Activated T-helper 1 cell treated with anti-CD3 and anti-CD28 coated beads, Interleukin-12 subunit alpha, Interleukin-12 subunit beta, Interleukin-2, Interleukin-4 antibody, amounts not matched to agents 30 ng/mL and 10 ng/mL and 1 ng/mL, durations not matched to agents 14 hours and 24 hours and 36 hours (primary cell): Measurements from ENCODE around the gene DISP3. TPM values are rescaled to one million over a fixed set of nuclear protein-coding genes. Genes with fewer than 3 reads are reported as not detected.

Experiments used
- DNase-seq: peaks from one replicate; pipeline ENCODE4 v3.0.0; 2021; ENCODE audit warnings: low spot score
- H3K27ac Mint-ChIP-seq: one replicate; pipeline ENCODE4 v1.8.0; 2021; ENCODE audit warnings: mild to moderate bottlenecking, mixed read lengths
- H3K27me3 Mint-ChIP-seq: one replicate; pipeline ENCODE4 v1.8.0; 2022; ENCODE audit warnings: mild to moderate bottlenecking, moderate library complexity, mixed read lengths; ENCODE audit not compliant: insufficient read depth
- H3K36me3 Mint-ChIP-seq: one replicate; pipeline ENCODE4 v1.8.0; 2021; ENCODE audit warnings: low read depth, mixed read lengths
- H3K4me1 Mint-ChIP-seq: one replicate; pipeline ENCODE4 v1.8.0; 2021; ENCODE audit warnings: low read depth, mixed read lengths
- H3K4me3 Mint-ChIP-seq: one replicate; pipeline ENCODE4 v1.8.0; 2021; ENCODE audit warnings: mild to moderate bottlenecking, moderate library complexity, mixed read lengths
- H3K9me3 Mint-ChIP-seq: one replicate; pipeline ENCODE4 v1.8.0; 2021; ENCODE audit warnings: mixed read lengths
- intact Hi-C: fragments of 100-400 bp; cut with micrococcal nuclease; formaldehyde crosslinking; loops from one replicate; pipeline ENCODE4 v1.15.1; 2024
- total RNA-seq: library from RNA; stranded (reverse); gene quantifications from 2 replicates; pipeline ENCODE4 v1.2.3, GENCODE V29; 2022

Gene DISP3
- total RNA-seq, 1 donor from 2014 or later = 0.41 TPM

DNA sequence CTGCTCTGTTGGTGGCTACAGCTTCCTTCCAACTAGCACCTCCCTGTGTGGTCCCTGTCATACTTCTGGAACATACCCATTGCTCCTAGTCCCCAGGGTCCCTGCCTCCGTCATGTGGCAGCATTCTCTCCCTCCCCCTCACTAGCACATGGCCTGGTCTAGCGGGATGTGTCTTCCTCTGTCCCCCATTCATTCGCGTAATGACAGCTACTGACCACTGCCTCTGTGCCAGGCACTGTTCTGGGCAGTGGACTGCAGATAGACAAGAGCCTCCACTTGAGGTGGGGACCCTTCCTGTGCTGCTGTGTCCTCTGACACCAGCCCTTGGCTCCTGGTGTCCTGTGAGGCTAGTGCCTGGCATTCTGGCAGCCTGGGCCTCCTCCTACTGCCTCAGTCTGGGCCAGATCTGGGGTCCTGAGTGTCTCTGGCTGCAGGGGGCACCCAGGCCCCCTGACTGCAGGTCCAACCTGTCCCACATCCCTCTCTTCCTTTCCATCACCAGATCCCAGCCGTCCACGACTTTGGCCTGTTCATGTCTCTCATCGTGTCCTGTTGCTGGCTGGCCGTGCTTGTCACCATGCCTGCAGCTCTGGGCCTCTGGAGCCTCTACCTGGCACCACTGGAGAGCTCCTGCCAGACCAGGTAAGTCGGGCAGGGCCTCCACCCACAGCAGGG, 38.1 kb downstream of the DISP3 start:
- no peak overlapping the region for H3K27ac Mint-ChIP-seq
- H3K27me3 Mint-ChIP-seq = peaks cover 1% of the 10 kb centered on the region
- no peaks in the 10 kb centered on the region for H3K9me3 Mint-ChIP-seq
- H3K36me3 Mint-ChIP-seq = no peaks in the 10 kb centered on the region
- intact Hi-C loops = no loop called here
- DNase-seq = no peak
- no peaks in the 10 kb centered on the region for H3K4me1 Mint-ChIP-seq
- no peak overlapping the region for H3K4me3 Mint-ChIP-seq

- DNase-seq = no peak
- Mint-ChIP-seq H3K36me3 (no peaks in the 10 kb centered on the region), H3K4me3 (no peak overlapping the region), H3K27ac (no peak overlapping the region), H3K4me1 (no peaks in the 10 kb centered on the region), H3K27me3 (peaks cover 1% of the 10 kb centered on the region), H3K9me3 (no peaks in the 10 kb centered on the region)
- intact Hi-C loops = no loop called here
Observed at GRCh38 chr1:11518016-11518701, 39.2 kb downstream of the DISP3 start.

DNA sequence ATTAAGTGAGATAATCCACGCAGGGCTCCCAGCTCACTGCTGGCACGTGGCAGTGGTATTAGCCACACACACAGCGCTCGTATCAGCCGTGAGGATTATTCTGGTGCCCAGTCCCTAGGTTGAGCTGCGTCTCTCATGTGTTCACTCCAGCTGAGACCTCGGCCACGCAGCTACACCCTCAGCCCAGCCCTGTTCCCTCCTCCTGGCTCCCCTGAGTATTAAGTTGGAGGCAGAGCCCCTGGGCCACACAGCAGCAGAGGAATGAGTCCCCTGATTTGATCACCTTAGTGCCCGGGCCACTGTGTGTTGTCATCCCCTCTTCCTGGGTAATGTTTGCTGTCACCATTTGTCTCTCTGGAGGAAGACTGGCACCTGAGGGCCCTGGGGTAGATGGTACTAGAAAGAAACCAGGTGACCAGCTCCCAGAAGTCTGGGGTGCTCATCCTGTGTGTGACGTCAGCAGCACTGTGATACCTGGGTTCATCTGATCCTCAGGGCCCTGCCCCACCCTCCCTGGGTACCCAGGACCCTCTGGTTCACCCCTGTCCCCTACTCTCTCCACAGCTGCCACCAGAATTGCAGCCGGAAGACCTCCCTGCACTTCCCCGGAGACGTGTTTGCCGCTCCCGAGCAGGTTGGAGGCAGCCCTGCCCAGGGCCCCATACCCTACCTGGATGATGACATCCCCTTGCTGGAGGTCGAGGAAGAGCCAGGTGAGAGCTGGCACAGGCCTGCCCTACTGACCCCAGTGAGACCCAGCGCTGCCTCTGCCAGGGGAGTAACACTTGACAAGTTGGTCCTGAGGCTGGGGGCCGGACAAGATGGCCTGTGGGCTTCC, 40.1 kb downstream of the DISP3 start:
- no peaks in the 10 kb centered on the region for H3K36me3 Mint-ChIP-seq
- H3K4me3 Mint-ChIP-seq = no peak overlapping the region
- intact Hi-C loops = no loop called here
- H3K27me3 Mint-ChIP-seq = peaks cover 1% of the 10 kb centered on the region
- H3K9me3 Mint-ChIP-seq = no peaks in the 10 kb centered on the region
- H3K4me1 Mint-ChIP-seq = no peaks in the 10 kb centered on the region
- no peak overlapping the region for H3K27ac Mint-ChIP-seq
- DNase-seq = no peak

- intact Hi-C loops = no loop called here
- Mint-ChIP-seq H3K36me3 (no peaks in the 10 kb centered on the region), H3K27me3 (no peaks in the 10 kb centered on the region), H3K9me3 (no peaks in the 10 kb centered on the region), H3K4me1 (no peaks in the 10 kb centered on the region), H3K4me3 (no peak overlapping the region), H3K27ac (no peak overlapping the region)
- no peak for DNase-seq
Observed at GRCh38 chr1:11519629-11520031, 40.7 kb downstream of the DISP3 start.

DNA sequence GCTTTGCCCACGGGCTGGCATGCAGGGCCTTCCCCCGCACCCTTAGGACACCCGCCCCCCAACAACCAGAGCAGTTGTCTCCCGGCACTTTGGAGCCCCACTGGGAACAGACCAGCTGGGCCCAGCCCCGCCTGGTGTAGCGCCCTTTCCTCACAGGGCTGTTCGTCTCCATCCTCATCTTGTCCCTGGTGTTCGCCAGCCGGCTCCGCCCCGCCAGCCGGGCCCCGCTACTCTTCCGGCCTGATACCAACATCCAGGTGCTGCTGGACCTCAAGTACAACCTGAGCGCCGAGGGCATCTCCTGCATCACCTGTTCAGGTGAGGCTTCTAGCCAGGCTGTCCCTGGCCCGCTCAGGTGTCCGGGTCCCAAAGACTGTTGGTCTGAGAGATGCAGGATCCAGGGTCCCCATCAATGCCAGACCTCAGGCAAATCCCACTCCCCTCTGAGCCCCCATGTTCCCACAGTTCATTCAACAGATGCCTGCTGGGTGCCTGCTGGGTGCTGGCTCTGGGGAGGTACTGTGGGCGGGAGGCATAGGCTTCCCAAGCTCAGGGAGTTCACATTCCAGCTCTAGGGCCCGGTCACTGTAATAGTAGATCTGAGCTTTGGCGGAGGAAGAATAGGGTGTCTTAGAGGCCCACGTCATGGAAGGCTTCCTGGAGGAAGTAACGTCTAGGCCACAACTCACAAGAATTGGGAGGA, 41.7 kb downstream of the DISP3 start:
- intact Hi-C loops = no loop called here
- Mint-ChIP-seq H3K4me1 (no peaks in the 10 kb centered on the region), H3K27me3 (no peaks in the 10 kb centered on the region), H3K4me3 (no peak overlapping the region), H3K36me3 (no peaks in the 10 kb centered on the region), H3K9me3 (no peaks in the 10 kb centered on the region), H3K27ac (no peak overlapping the region)
- DNase-seq = no peak

GRCh38 chr1:11521582-11522399, 42.8 kb downstream of the DISP3 start:
- no peak overlapping the region for H3K4me3 Mint-ChIP-seq
- no peaks in the 10 kb centered on the region for H3K36me3 Mint-ChIP-seq
- intact Hi-C loops = no loop called here
- no peaks in the 10 kb centered on the region for H3K27me3 Mint-ChIP-seq
- H3K4me1 Mint-ChIP-seq = no peaks in the 10 kb centered on the region
- no peak overlapping the region for H3K27ac Mint-ChIP-seq
- no peak for DNase-seq
- no peaks in the 10 kb centered on the region for H3K9me3 Mint-ChIP-seq

GRCh38 chr1:11522400-11523235, 43.7 kb downstream of the DISP3 start:
- Mint-ChIP-seq H3K9me3 (no peaks in the 10 kb centered on the region), H3K4me3 (no peak overlapping the region), H3K27ac (no peak overlapping the region), H3K4me1 (no peaks in the 10 kb centered on the region), H3K27me3 (no peaks in the 10 kb centered on the region), H3K36me3 (no peaks in the 10 kb centered on the region)
- no peak for DNase-seq
- intact Hi-C loops = no loop called here

DNA sequence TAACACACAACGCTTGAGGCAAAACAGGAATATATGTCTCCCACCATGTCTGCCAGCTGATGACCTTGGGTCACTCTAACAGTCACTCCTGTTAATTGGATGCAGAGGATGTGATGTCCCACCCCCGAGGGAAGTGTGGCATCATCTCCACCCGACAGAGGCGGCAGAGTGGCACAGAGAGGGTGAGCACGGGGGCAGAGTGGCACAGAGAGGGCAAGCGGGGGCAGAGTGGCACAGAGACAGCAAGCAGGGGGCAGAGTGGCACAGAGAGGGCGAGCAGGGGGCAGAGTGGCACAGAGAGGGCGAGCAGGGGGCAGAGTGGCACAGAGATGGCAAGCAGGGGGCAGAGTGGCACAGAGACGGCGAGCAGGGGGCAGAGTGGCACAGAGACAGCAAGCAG, 44.3 kb downstream of the DISP3 start:
- Mint-ChIP-seq H3K27me3 (no peaks in the 10 kb centered on the region), H3K4me1 (no peaks in the 10 kb centered on the region), H3K36me3 (no peaks in the 10 kb centered on the region), H3K27ac (no peak overlapping the region), H3K4me3 (no peak overlapping the region), H3K9me3 (no peaks in the 10 kb centered on the region)
- intact Hi-C loops = no loop called here
- DNase-seq = no peak

DNA sequence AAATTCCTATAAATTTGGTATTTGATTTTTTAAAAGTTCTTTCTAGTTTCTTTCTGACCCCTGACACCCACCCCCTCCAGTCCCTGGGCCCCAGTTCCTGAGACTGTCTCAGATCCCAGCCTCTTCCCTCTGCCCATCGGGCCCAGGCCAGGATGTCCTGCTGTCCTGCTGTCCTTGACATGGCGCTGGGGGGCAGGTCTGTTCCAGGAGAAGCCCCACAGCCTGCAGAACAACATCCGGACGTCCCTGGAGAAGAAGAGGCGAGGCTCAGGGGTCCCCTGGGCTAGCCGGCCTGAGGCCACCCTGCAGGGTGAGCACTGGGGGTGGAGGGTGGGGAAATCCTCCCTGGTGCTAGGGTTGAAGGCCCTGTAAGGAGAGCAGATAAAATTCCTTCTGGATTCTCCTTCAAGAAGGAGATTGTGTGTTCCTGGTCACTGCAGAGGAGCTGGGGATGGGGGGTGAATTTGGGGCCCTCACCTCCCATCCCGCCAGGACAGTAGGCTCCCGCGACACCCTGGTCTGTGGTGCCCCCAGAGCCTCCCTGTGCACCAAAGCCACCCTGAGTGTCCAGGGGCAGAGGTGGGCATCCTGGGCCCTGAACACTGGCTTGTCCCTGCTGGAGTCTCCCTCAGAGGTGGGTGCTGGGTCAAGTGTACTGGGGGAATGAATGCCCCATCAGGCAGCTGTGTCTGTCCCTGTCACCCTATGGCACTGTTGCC, 45.0 kb downstream of the DISP3 start:
- no peak overlapping the region for H3K4me3 Mint-ChIP-seq
- H3K36me3 Mint-ChIP-seq = no peaks in the 10 kb centered on the region
- H3K4me1 Mint-ChIP-seq = no peaks in the 10 kb centered on the region
- DNase-seq = no peak
- H3K27me3 Mint-ChIP-seq = no peaks in the 10 kb centered on the region
- intact Hi-C loops = no loop called here
- no peak overlapping the region for H3K27ac Mint-ChIP-seq
- no peaks in the 10 kb centered on the region for H3K9me3 Mint-ChIP-seq

DNA sequence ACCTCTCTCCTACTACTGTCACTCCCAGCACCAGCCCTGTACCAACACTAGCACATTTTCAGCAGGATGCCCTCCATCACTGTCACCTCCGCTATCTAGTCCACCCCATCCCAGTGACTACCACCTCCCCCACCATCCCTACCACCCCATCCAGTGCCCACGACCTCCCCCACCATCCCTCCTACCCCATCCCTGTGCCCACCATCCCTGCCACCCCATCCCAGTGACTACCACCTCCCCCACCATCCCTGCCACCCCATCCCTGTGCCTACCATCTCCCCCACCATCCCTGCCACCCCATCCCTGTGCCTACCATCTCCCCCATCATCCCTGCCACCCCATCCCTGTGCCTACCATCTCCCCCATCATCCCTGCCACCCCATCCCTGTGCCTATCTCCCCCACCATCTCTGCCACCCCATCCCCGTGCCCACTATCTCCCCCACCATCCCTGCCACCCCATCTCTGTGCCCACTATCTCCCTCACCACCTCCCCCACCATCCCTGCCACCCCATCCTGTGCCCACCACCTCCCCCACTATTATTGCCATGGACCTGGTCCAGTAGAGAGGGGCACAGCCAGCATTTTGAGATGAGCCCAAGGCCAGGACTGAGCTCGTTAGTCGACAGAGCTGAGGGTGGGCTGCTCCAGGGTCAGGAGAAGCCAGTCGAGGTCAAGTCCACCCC, 45.7 kb downstream of the DISP3 start:
- Mint-ChIP-seq H3K27me3 (no peaks in the 10 kb centered on the region), H3K4me3 (no peak overlapping the region), H3K9me3 (no peaks in the 10 kb centered on the region), H3K36me3 (no peaks in the 10 kb centered on the region), H3K4me1 (no peaks in the 10 kb centered on the region), H3K27ac (no peak overlapping the region)
- intact Hi-C loops = no loop called here
- DNase-seq = no peak

DNA sequence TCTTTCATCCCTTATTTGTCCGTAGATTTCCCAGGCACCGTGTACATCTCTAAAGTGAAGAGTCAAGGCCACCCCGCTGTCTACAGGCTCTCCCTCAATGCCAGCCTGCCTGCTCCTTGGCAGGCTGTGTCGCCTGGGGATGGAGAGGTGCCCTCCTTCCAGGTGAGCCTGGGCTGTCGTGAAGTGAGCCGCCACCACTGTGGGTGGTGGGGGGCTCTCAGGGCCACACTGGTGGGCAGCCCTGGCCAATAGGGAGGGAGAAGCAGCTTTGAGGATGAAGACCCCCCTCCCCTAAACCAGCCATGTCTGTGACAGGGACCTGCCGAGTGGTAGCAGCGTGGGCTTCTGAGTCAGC, 46.2 kb downstream of the DISP3 start:
- no peak for DNase-seq
- Mint-ChIP-seq H3K9me3 (no peaks in the 10 kb centered on the region), H3K4me3 (no peak overlapping the region), H3K36me3 (no peaks in the 10 kb centered on the region), H3K27ac (no peak overlapping the region), H3K27me3 (no peaks in the 10 kb centered on the region), H3K4me1 (no peaks in the 10 kb centered on the region)
- intact Hi-C loops = no loop called here
